Mesothelial cell of epicardium (in vitro differentiated cells): ENCODE data around the gene CELF2. TPM values are rescaled to one million over a fixed set of nuclear protein-coding genes. Genes with fewer than 3 reads are reported as not detected.
"Not testable (repeated sequence)": the region's sequence is repeated elsewhere in the genome, so short reads cannot be mapped to it uniquely, and the experiment has no call there.

Source experiments
- DNase-seq, 2 experiments: peaks; one replicate each; pipeline ENCODE4 v3.0.0; 2021; ENCODE audit warnings: low spot score in 2 of 2; ENCODE audit not compliant: unreplicated experiment in 2 of 2
- H3K27ac Mint-ChIP-seq: 2 replicates; pipeline ENCODE4 v1.8.0; 2021; ENCODE audit warnings: mixed read lengths
- H3K27me3 Mint-ChIP-seq: 2 replicates; pipeline ENCODE4 v1.8.0; 2021; ENCODE audit warnings: low read depth, mixed read lengths
- H3K36me3 Mint-ChIP-seq: 2 replicates; pipeline ENCODE4 v1.8.0; 2021; ENCODE audit warnings: mixed read lengths
- H3K4me1 Mint-ChIP-seq: 2 replicates; pipeline ENCODE4 v1.8.0; 2021; ENCODE audit warnings: mixed read lengths
- H3K4me3 Mint-ChIP-seq: 2 replicates; pipeline ENCODE4 v1.8.0; 2021; ENCODE audit warnings: mild to moderate bottlenecking, moderate library complexity, mixed read lengths
- H3K9me3 Mint-ChIP-seq: 2 replicates; pipeline ENCODE4 v1.8.0; 2021; ENCODE audit warnings: mixed read lengths
- total RNA-seq: library from RNA; stranded (reverse); gene quantifications from 3 replicates; pipeline ENCODE4 v1.2.1, GENCODE V29; 2021
- TF ChIP-seq, protein P1 (sequence below): fragments of 200-600 bp; sonication (generic); IDR thresholded peaks from one replicate; pipeline ENCODE4 v1.5.0; 2021; ENCODE audit warnings: antibody characterized with exemption; ENCODE audit not compliant: unreplicated experiment

The CELF2 gene
- total RNA-seq, 1 donor from 2014 or later, result 24.0 TPM

DNA sequence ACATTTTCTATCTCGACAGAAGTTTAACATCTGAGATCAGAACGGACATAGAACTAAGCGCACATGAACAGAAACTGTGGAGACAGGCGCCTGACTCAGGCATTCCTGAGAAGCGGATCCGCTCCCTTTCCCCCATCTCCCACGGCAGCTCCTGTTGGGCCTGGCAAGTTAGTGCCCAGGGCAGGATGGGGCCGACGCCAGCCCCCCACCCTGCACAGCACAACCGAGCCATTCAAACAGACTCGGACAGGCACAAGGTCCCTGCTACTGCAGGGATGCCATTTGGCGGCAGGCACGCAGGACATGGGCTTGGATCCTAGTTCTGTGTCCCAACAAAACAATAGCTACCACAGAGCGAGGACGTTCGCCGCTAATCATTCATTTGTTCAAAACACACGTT, 322.0 kb downstream of the CELF2 start:
- TF ChIP-seq, protein P1, sequence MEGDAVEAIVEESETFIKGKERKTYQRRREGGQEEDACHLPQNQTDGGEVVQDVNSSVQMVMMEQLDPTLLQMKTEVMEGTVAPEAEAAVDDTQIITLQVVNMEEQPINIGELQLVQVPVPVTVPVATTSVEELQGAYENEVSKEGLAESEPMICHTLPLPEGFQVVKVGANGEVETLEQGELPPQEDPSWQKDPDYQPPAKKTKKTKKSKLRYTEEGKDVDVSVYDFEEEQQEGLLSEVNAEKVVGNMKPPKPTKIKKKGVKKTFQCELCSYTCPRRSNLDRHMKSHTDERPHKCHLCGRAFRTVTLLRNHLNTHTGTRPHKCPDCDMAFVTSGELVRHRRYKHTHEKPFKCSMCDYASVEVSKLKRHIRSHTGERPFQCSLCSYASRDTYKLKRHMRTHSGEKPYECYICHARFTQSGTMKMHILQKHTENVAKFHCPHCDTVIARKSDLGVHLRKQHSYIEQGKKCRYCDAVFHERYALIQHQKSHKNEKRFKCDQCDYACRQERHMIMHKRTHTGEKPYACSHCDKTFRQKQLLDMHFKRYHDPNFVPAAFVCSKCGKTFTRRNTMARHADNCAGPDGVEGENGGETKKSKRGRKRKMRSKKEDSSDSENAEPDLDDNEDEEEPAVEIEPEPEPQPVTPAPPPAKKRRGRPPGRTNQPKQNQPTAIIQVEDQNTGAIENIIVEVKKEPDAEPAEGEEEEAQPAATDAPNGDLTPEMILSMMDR, result no peak
- Mint-ChIP-seq H3K36me3 (no peaks in the 10 kb centered on the region), H3K4me1 (peaks cover 13% of the 10 kb centered on the region), H3K27me3 (peaks cover 11% of the 10 kb centered on the region), H3K4me3 (no peak overlapping the region), H3K9me3 (no peaks in the 10 kb centered on the region), H3K27ac (no peak overlapping the region)
- DNase-seq, result no peak

DNA sequence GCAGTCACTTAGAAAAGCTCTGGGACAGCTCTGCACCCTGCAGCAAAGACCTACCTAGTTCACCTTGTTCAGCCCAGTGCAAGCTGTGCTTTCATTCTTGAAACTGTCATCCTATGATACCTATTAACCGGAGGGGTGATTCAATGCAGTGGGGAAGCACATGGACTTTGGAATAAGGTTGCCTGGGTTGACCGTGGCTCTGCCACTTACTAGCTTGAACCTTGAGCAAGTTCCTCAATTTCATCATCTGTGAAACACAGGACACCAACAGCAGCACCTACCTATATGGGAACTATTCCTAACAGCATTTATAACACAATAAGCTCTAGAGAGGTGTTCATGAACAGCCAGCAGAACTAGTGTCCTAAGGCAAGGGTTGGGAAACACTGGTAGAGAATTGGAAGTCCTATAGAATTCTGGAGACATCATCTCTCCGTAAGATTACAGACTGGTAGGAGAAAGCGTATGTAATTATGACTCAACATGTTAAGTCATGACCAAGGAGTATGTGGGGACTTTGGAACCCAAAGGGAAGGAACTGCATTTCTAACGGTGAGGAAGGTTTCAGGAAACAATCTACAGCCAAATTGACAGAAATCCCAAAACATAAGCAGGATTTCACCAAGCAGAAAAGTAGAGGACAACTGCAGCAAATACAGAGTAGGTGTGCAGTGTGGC, 323.8 kb downstream of the CELF2 start:
- no peaks in the 10 kb centered on the region for H3K9me3 Mint-ChIP-seq
- TF ChIP-seq, protein P1, result no peak
- no peak overlapping the region for H3K4me3 Mint-ChIP-seq
- H3K36me3 Mint-ChIP-seq, result no peaks in the 10 kb centered on the region
- DNase-seq, result no peak
- no peak overlapping the region for H3K27ac Mint-ChIP-seq
- peaks cover 5% of the 10 kb centered on the region for H3K4me1 Mint-ChIP-seq
- H3K27me3 Mint-ChIP-seq, result peaks cover 11% of the 10 kb centered on the region

DNA sequence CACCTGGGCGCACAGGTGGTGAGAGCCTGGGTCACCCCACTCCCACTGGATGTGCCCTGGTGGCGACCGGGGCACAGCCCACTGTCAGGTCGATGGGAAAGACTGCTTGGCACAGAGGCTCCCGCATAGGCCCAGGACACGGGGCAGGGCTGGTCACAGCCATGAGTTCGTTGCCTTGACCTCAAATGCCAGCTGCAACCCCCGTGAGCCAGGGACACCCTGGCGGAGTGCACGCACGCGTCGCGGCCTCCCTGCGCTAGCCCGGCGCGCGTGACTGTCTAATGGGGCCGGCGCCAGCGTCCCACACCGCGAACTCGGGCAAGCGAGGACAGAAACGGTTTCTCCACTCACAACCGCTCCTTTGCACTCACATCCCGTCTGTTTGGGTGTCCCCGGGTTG, 326.4 kb downstream of the CELF2 start:
- TF ChIP-seq, protein P1, result no peak
- no peak overlapping the region for H3K4me3 Mint-ChIP-seq
- peaks cover 6% of the 10 kb centered on the region for H3K9me3 Mint-ChIP-seq
- peaks cover 2% of the 10 kb centered on the region for H3K36me3 Mint-ChIP-seq
- no peaks in the 10 kb centered on the region for H3K4me1 Mint-ChIP-seq
- no peak for DNase-seq
- no peak overlapping the region for H3K27ac Mint-ChIP-seq
- H3K27me3 Mint-ChIP-seq, result peaks cover 13% of the 10 kb centered on the region

DNA sequence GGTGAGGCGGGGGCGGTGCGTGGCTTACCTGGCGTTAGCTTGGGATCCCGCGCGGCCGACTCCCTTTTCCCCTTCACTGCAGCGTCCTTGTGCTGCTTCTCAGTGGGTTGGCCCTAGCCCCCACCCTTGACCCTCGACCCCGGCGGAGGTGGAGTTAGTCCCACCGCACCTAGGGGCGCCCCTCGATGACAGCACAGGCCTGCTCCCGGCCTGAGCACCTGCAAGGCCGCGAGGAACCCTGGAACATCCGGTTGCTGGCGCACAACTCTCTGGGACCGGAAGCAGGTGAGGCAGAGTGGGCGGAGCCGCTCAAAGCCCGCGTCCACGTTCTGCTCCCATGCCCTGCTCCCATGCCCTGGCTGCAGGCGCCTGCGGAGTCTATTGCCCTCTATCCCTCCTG, 326.9 kb downstream of the CELF2 start:
- peaks cover 13% of the 10 kb centered on the region for H3K27me3 Mint-ChIP-seq
- no peaks in the 10 kb centered on the region for H3K4me1 Mint-ChIP-seq
- H3K27ac Mint-ChIP-seq, result no peak overlapping the region
- H3K4me3 Mint-ChIP-seq, result no peak overlapping the region
- peaks cover 6% of the 10 kb centered on the region for H3K9me3 Mint-ChIP-seq
- H3K36me3 Mint-ChIP-seq, result peaks cover 2% of the 10 kb centered on the region
- TF ChIP-seq, protein P1, result no peak
- DNase-seq, result no peak

DNA sequence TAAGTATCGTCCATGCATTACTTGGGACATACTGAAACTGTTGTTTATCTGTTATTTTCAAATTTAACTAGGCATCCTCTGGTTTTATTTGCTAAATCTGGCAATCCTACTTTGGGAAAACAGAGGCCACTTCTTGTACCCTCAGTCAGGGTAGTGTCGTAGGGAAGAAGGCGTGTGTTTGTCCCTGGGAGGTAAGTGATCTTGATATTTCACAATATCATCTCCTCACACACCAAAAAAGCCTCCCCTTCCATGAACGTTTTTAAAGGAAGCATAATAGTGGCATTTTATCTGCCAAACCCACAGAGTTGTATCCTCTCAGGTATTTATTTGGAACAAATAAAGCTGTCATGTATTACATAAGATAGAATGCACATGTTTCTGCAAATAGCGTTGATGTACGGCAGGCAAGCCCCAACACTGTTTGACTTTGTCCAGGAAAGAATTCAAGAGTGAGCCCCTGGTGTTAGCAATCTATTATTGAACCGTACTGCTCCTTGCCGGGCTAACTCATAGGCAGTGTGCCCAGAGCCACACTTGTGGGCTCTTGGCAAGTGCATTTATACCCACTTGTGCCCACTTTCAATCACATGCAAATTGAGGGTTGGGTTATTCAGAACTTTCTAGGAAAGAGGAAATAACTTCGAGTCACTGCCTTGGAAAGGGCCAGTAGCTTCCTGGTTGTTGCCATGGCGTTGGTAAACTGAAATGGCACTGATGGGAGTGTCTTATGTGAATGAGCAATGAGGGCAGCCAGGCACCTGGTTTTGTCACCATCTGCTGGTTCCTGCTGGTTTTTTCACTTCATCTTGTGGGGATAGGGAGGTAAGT, 327.8 kb downstream of the CELF2 start:
- no peak for DNase-seq
- Mint-ChIP-seq H3K27ac (no peak overlapping the region), H3K27me3 (peaks cover 13% of the 10 kb centered on the region), H3K4me1 (no peaks in the 10 kb centered on the region), H3K36me3 (peaks cover 2% of the 10 kb centered on the region), H3K4me3 (no peak overlapping the region), H3K9me3 (peaks cover 6% of the 10 kb centered on the region)
- TF ChIP-seq, protein P1, result no peak

DNA sequence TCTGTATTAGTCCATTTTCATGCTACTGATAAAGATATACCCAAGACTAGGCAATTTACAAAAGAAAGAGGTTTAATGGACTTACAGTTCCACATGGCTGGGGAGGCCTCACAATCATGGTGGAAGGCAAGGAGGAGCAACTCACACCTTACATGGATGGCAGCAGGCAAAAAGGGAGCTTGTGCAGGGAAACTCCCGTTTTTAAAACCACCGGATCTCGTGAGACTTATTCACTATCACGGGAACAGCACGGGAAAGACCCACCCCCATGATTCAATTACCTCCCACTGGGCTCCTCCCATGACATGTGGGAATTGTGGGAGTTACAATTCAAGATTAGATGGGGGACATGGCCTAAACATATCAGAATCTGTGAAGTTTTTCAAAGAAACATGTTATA, 329.9 kb downstream of the CELF2 start:
- not testable (repeated sequence) for H3K9me3 Mint-ChIP-seq, DNase-seq, H3K36me3 Mint-ChIP-seq, H3K4me1 Mint-ChIP-seq, H3K27ac Mint-ChIP-seq, H3K27me3 Mint-ChIP-seq, H3K4me3 Mint-ChIP-seq
